ENCODE data around the gene CNKSR1. TPM values are rescaled to one million over a fixed set of nuclear protein-coding genes. Genes with fewer than 3 reads are reported as not detected.
A peak's percentile ranks its signal among the peaks of the same experiment; 100 is the strongest.
"Not testable (repeated sequence)": the region's sequence is repeated elsewhere in the genome, so short reads cannot be mapped to it uniquely, and the experiment has no call there.

The CNKSR1 gene
- total RNA-seq, 1 experiment from 2014 or later = 0.23 TPM

DNA sequence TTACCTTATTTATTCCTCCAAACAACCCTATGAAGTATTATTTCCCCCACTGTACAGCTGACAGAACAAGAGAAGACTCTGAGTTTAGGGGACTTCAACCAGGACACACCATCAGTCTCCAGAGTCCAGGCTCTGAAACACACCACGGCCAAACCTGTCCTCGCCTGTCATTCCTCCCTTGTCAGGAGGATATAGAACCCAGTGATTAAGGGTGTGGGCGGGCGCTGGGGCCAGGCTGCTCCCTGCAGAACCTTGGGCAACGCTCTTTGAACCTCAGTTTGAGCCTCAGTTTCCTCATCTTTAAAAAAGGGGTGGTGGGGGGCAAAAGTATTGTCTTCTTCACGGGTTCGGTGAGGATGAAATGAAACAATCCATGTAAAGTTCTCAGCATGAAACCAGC is 47.3 kb downstream of the CNKSR1 start:
- no peak for DNase-seq (ENCODE audit: low read depth)

DNA sequence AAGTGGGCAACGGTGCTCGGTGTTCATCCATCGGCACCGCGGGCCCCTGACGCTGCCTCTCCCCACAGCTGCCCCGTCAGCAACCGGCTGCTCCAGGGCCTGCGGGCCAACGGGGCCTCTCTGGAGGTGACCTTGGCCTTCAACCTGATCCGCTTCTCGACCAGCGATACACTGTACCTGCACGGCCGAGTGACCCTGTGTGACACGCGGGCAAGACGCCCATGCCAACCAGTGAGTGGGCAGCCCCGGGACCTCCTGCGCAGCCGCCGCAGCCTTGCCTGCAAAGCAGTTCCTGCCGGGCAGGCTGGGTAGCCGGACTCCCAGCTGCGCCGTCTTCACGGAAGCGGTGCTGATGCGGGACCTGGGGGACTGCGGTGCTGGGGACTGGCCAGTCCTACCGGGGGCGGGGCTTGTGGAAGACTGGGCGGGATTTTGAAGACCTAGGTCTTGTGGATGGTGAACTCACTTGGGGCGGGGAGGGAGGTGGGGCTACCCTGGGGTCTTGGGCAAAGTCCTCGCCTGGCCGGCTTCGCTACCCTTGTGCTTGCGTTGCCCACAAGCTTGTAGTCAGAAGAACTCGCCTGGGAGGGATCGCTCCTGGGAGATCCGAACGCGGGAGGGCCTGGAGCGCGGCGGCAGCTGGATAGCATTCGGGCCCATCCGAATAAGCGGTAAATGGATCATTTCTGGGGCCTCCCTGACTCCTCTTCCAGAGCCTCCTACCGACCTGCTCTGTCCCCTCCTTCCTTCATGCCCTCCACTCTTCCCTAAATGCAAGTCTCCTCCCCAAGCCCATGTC is 47.9 kb downstream of the CNKSR1 start:
- no peak for DNase-seq (ENCODE audit: low read depth)

DNA sequence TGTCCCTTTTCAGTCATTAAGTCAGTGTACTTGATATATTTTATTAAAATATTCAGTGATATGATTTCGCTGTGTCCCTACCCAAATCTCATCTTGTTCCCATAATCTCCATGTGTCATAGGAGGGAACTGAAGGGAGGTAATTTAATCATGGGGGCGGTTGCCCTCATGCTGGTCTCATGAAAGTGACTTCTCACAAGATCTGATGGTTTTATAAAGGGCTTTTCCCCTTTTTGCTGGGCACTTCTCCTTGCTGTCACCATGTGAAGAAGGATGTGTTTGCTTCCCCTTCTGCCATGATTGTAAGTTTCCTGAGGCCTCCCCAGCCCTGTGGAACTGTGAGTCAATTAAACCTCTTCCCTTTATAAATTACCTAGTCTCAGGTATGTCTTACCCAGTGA is 53.4 kb downstream of the CNKSR1 start:
- not testable (repeated sequence) for DNase-seq (ENCODE audit: low read depth)

DNA sequence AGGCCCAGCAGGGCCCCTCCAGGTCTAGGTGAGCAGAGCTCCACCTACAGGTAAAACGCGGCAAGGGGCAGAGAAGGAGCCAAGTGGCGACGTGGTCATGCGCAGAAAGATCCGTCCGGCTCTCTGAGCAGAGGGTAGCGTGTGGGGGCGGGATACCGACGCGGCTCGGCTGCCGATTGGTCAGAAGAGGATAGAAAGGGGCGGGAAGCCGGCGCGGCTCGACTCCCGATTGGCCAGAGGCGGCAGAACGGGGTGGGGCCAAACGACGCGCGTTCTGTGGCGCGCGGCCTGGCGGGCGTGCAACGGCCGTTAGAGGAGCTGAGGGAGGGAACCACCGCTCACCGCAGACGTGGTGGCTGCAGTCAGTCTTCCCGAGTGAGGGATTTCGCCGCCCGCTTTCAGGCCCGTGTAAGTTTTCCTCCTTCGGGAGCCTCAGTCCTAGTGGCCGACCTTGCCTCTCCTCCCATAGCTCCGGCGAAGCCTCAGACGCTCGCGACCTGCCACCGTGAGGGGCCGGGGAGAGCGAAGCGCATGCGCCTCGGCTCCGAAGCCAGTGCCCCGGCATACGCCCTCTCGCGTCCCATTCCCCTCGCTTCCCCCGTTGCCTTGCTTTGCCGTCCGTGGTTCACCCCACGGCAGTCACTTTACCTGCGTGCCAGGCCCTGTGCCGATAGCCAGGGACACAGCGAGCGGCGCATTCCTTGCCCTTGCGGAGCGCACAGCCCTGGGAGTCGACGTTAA is 56.8 kb downstream of the CNKSR1 start, which contains the start of gene CEP85:
Gene CEP85, plus strand, starts transcription at position 298 of the 741 bp plus-strand sequence. CDS start 5,584 bp downstream, outside the sequence.
- peak; percentile 93 for DNase-seq (ENCODE audit: low read depth)

DNA sequence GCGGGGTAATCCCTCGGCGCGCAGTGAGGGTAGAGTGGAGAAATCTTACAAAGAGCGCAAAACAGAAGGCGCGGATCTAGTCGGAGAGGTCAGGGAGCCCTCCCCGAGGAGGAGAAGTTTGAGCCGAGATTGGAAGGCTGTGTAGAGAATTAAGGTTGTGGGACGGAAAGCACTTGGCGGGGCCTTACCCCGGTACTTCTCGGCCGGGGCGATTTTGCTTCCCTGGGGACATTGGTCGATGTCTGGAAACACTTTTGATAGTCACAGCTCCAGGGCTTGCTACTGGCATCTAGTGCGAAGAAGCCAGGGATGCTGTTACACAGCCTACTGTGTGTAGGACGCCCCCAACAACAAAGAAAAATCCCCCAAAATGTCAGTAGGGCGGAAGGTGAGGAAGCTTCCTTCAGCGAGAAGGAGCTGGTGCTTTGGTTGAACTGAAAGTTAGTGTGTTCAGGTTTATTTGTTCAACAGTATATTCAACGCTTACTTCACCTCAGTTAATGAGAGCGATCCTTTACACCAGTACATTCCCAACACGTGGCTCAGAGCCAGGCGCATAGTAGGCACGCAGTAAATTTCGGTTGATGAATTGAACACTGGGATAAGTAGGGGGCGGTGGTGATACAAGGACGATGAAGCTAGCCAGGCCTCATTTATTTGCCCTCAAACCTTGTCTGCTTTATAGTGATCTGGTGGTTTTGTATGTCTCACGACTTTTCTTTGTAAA is 57.5 kb downstream of the CNKSR1 start:
- peak; percentile 20 for DNase-seq (ENCODE audit: low read depth)

DNA sequence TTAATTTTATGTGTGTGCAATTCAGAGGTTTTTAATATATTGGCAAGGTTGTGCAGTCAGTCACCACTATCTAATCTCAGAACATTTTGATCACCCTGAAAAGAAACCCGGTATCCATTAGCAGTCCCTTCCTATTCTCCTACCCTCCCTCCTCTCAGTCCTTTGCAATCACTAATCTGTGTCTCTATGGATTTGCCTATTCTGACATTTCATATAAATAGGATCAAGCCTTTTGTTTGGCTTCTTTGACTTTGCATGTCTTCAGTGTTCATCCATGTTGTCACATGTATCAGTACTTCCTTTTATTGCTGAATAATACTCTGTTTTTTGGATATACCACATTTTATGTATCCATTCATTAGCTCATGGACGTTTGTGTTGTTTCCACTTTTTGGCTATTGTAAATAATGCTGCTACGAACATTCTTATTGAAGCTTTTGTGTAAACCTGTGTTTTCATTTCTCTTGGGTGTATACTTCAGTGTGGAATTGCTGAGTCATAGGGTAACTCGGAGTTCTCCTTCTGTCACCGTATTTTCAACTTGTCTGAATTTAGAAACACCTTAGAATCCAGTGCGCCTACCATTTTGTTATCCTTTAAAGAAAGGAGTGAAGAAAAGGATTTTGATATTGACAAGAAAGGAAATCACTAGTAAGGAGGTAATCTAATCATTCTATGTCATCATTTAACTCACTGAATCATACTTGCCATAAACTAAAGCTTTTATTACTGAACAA is 60.1 kb downstream of the CNKSR1 start:
- DNase-seq (ENCODE audit: low read depth) = peak; percentile 32

Other genes starting within 250 kb of the CNKSR1 start
- 13.5 and 16.1 TPM in 2 replicates for gene PAFAH2, start 179.4 kb upstream of the CNKSR1 start, total RNA-seq (2014; rRNA removed)
- gene EXTL1, start 155.7 kb upstream of the CNKSR1 start, total RNA-seq (2014; rRNA removed) = 1.0 and 1.2 TPM in 2 replicates
- not detected in 2 replicates for gene SLC30A2, start 131.4 kb upstream of the CNKSR1 start, total RNA-seq (2014; rRNA removed)
- not detected in 2 replicates for gene TRIM63, start 109.9 kb upstream of the CNKSR1 start, total RNA-seq (2014; rRNA removed)
- gene PDIK1L, start 65.7 kb upstream of the CNKSR1 start, total RNA-seq (2014; rRNA removed) = 2.9 and 3.0 TPM in 2 replicates
- gene FAM110D, start 18.4 kb upstream of the CNKSR1 start, total RNA-seq (2014; rRNA removed) = not detected in 2 replicates
- gene C1orf232, start 8.5 kb upstream of the CNKSR1 start, total RNA-seq (2014; rRNA removed) = not detected in 2 replicates
- 26.5 and 30.4 TPM in 2 replicates for gene ZNF593, start 7.6 kb upstream of the CNKSR1 start, total RNA-seq (2014; rRNA removed)
- gene ZNF593OS, start 5.7 kb upstream of the CNKSR1 start, total RNA-seq (2014; rRNA removed) = not detected in 2 replicates
- not detected in 2 replicates for gene CATSPER4, start 13.1 kb downstream of the CNKSR1 start, total RNA-seq (2014; rRNA removed)
- gene CEP85, start 56.7 kb downstream of the CNKSR1 start, total RNA-seq (2014; rRNA removed) = 17.8 and 20.8 TPM in 2 replicates
- gene SH3BGRL3, start 102.6 kb downstream of the CNKSR1 start, total RNA-seq (2014; rRNA removed) = 221 and 264 TPM in 2 replicates
- gene UBXN11, start 129.1 kb downstream of the CNKSR1 start, total RNA-seq (2014; rRNA removed) = 5.1 and 5.2 TPM in 2 replicates
- gene CD52, start 140.5 kb downstream of the CNKSR1 start, total RNA-seq (2014; rRNA removed) = not detected in 2 replicates
- not detected in 2 replicates for gene CRYBG2, start 176.6 kb downstream of the CNKSR1 start, total RNA-seq (2014; rRNA removed)
- gene ZNF683, start 195.3 kb downstream of the CNKSR1 start, total RNA-seq (2014; rRNA removed) = not detected in 2 replicates
- under 0.01 TPM in 1 of 2 replicates, not detected in the other for gene LIN28A, start 233.3 kb downstream of the CNKSR1 start, total RNA-seq (2014; rRNA removed)